HG03378 (cell line): ENCODE results near the gene LARP1.
"Not testable (repeated sequence)": the region's sequence is repeated elsewhere in the genome, so short reads cannot be mapped to it uniquely, and the experiment has no call there.

ENCODE experiments used
- ATAC-seq: cut with Tn5 transposase; IDR thresholded peaks from one replicate; pipeline ENCODE4 v1.9.1; 2021; ENCODE audit warnings: mild to moderate bottlenecking, moderate library complexity; ENCODE audit not compliant: unreplicated experiment

The LARP1 gene

DNA sequence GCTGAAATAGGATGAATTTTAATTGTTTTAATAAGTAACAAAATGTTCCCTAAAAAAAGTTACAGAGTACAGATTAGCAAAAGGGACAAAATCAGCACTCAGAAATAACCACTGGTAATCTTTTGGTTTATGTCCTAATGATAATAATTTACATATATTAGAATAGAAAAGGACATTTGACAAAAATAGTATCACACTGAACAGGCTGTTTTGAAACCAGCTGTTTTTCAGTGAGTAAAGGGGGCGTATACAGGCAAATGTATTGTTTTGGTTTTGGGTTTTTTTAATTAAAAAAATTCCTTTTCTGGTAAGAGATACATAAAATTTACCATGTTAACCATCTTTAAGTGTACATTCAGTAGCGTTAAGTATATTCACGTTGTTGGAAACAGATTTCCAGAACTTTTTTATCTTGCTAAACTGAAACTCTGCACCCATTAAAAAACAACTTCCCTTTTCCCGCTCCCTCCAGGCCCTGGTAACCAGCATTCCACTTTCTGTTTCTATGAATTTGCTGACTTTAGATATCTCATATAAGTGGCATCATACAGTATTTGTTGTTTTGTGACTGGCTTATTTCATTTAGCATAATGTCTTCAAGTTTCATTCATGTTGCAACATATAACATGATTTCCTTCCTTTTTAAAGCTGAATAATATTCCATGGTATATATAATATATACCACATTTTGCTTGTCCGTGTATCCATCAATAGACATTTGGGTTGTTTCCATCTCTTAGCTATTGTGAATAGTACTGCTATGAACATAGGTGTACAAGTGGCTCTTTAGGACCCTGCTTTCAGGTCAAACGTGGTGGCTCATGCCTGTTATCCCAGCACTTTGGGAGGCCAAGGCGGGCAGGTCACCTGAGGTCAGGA, 20.6 kb upstream of the LARP1 start:
- ATAC-seq = no peak

DNA sequence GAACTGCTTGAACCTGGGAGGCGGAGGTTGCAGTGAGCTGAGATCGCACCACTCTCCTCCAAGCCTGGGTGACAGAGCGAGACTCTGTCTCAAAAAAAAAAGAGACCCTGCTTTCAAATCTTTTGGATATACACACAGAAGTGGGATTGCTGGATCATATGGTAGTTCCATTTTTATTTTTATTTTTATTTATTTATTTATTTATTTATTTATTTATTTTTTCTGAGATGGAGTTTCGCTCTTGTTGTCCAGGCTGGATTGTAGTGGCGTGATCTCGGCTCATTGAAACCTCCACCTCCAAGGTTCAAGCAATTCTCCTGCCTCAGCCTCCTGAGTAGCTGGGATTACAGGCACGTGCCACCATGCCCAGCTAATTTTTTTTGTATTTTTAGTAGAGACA, 19.8 kb upstream of the LARP1 start:
- ATAC-seq = not testable (repeated sequence)

DNA sequence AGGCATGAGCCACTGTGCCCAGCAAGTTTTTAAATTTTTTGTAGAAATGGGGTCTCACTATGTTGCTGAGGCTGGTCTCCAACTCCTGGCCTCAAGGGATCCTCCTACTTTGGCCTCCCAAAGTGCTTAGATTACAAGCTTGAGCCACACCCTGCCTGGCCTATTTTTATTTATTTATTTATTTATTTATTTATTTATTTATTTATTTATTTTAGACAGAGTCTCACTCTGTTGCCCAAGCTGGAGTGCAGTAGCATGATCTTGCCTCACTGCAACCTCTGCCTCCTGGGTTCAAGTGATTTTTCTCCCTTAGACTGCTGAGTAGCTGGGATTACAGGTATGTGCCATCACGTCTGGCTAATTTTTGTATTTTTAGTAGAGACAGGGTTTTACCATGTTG, 18.8 kb upstream of the LARP1 start:
- ATAC-seq = not testable (repeated sequence)

DNA sequence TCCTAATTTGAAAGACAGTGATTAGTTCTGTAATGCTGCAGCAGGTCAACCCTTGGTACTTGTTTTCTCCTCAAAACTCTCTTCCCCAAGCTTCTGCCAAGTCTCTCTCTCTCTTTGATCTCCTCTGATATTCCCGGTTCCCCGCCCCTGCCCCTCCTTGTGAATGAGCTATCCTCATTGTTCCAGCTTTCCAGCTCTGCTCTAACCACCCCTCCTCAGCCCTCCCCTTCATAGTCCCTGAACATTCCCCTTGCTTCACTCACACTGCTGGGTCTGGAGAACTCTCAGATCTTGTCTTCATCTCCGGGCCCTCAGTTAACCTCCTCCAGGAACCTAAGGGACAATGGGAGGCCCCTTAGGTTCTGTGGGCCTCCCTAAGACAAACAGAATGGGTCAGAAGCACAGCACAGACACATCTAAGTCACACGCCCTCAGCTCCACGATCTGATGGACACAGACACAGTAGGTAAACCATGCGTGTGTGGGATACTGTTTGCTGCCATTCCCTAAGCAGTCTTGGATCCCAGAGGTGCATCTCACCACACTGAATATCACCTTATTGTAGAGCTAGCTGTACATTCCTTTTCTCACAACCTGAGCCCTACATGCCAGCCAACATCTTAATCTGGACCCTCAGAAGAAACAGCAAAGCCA, 17.4 kb upstream of the LARP1 start:
- ATAC-seq = no peak

DNA sequence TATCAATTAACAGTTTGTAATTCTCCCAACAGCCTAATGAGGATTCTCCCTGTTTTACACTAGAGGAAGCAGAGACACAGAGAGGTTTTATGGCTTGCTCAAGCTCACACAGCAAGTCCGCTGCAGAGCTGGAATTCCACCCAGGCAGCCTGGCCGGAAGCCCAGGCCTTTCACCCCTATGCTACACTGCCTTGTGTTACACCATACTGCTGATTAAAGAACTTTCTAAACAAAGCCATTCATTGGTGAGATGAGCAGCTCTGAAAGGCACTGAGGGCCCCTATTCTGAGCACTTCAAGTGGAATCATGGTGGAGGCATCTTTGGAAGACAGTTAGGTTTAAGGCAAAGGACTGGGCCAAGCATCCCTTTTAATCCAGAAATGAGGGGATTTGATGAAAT, 14.7 kb upstream of the LARP1 start:
- ATAC-seq = no peak

DNA sequence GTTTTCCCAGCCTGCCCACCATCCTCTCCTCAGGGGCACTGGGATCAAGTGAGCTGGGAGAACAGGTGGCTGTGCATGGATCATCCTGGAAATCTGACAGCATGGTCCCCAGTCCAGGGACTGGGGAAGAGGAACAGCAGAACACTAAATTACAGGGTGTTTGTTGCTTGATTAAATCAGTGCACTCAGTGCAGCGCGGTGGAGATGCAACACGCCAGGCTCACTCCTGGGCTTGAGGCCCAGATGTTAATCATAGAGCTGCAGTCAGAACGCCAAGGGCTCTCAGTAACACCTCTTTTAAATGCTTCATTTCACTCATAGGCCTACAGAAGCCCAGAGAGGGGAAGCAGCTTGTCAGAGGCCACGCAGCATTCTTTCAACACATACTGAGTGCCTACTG, 14.2 kb upstream of the LARP1 start:
- no peak for ATAC-seq

DNA sequence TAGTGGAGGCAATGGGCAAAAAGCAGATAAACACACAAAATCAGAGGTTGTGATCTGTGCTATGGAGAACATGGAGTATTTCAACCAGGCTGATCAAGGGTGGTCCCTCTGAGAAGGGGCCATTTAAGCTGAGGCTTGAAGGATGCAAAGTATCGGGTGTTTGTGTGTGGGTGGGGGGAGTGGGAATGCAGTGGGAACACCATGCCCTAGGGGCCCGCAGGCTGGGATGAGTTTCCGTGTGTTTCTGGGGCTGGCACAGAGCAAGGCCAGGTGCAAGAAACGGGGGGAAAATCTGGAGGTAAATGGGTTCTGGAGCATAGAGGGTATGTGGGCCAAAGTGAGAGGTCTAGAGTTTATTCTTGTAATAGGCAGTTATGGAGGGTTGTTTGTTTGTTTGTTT, 13.8 kb upstream of the LARP1 start:
- ATAC-seq = no peak

DNA sequence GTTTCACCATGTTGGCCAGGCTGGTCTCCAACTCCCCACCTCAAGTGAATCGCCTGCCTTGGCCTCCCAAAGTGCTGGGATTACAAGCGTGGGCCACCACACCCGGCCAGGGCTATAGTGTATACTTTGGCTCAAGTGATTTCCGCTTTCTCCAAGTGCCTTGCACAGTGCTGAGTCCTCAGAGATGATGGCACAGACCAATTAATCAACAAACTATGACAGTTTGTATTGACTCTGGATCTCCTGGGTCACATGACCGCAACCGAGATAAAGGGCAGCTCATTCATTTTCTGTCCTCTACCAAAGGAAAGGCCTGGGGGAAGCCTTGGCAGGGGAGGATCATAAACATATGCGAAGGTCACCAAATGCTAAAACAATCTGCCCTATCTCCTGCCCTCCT, 11.4 kb upstream of the LARP1 start:
- ATAC-seq = no peak

DNA sequence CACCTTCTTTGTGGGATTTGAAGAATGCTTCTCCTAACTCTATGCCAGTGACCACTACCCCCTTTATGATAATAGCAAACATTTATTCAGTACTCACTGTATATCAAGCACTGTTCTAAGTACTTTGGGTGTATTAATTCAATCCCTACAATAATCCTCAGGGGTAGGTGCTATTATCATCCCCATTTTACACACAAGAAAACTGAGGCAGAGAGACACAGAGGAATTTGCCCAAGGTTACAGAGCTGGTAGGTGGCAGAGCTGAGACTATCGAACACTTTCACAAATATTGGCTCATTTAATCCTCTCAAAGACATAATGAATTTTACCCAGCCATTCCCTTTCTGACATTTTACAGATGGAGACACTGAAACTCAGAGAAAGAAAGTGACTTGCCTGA, 9.8 kb upstream of the LARP1 start:
- no peak for ATAC-seq

DNA sequence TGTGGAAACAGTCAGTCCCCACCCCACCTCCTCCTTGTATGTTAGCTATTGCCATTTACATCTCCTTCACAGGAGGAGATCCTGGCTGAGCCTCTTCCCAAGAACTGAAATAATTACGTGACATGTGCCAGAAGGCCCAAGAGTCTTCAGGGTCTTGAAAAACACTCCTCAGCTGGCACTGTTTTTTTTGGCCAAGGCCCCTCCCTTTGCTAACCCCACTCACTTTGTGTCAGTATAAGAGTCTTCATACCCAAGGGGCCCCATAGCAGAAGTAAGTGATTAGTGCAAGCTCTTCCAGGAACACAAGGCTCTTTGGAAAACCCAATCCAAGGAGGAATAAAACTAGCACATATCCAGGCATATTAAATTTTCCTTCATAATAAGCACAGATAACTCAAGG, 5.7 kb upstream of the LARP1 start:
- ATAC-seq = no peak

DNA sequence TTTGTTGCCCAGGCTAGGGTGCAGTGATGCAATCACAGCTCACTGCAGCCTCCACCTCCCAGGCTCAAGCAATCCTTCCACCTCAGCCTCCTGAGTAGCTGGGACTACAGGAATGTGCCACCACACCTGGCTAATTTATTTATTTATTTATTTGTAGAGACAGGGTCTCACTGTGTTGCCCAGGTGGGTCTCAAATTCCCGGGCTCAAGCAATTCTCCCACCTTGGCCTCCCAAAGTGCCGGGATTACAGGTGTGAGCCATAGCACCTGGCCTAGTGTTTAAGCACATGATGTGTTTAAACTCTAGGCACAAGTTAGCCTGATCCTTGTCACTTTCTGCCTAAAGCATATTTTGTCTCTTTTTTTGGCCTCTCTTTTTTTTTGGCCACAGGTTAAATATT, 4.5 kb upstream of the LARP1 start:
- ATAC-seq = not testable (repeated sequence)

DNA sequence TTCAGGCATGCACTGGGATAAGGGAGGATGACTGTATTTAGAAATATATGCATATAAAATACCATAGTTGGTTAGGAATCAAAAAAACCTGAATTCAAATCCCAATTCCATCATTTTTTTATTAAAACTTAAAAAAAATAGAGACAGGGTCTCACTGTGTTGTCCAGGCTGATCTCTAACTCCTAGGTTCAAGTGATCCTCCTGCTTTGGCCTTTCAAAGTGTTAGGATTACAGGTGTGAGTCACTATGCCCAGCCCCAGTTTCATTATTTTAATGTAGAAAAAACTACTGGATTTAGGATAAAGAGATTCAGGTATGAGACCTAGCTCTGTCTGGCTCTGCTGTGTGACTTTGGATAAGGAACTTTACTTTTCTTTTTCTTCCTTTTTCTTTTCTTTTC, 3.3 kb upstream of the LARP1 start:
- no peak for ATAC-seq

DNA sequence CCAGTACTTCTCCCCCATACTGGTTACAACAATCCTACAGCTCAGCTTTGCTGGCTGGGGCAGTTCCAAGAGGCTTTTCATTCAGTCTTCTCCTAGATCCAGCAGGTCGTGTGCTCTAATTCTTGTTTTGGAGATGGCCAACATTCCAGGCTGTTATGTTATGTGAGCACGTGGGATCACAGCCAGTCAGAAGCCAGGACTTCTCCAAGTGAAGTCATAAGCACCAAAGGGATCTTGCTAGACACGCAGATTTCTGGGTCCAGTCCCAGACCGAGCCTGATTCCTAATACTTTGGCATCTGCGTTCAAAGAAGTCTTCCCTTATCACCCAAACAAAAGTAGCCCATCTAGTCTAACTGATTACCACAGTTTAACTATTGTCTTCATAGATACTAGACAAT, 1.4 kb upstream of the LARP1 start:
- no peak for ATAC-seq

DNA sequence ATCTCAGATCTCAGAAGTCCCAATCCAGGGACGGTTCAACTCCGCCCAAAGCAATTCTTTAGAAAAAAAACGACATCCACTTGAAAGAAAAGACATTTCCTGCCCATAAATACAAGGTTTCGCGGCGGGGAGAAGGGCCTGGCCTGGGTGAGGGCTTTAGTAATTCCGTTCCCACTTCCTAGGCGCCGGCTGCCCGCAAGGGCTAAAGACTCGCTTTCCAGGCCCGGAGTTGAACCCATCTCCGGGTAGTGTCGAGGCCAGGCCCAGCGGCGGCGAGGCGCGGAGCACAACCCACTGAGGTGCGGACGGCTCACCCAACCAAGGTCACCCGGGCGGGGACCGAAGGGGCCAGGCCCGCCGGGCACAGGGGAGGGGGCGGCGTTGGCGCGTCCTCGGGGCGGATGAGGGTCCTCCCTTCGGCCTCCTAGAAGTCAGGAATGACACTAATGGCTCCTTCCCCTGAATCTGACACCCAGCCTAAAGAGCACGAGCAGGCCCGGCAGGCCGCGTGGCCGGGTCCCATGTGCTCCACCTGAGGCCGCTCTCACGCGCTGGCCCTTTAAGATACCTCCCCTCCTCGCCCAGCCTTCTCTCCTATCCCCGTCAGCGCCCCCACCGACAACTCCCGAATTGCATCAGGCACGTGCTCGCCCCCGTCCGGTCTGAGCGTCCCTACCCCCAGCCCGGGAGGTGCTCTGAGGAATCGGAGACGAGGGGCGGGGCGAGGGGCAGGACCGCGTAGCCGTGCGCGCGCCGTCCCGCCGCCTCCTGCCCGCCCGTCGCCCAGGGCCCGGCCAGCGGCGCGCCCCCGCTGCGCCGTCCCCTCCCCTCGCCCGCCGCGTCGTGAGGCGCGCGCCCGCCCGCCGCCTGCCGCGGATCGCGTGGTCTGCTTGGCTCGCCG, 467 bp upstream of the LARP1 start:
- peak; percentile 88 for ATAC-seq

DNA sequence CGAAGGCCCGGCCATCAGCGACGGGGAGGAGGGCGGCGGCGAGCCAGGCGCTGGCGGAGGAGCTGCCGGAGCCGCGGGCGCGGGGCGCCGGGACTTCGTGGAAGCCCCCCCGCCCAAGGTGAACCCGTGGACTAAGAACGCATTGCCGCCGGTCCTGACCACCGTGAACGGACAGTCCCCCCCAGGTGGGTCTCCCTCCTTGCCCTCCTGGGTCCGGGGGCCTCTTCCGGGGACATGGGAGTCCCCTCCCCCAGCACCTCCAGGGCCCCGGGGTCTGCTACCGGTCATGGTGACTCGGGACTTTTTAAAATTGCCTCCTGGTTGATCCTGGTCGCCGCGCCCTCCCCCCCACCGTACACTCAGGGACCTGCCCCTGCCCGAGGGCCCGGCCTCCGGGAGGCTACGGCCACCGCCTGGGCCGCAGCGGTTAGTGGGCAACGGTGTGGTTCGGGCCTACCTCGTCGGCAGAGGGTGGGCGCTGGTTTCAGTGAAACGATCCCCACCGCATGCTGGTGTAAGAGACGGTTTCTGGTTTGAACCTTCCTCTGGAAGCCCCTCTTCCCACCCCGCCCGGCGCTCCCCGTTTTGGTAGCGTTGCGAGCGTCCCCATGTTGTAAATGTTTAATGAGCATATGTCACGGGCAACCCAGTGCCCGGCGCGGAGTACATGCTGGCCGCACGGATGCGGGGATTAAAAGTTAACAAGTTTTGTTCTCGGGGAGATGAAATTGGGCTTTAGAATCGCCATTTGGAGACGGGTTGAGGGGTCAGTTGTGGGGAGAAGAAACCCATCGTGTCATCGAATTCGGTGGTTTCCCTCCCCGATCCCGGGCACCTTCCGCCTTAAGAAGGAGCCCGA, 1.1 kb downstream of the LARP1 start:
- ATAC-seq = no peak

DNA sequence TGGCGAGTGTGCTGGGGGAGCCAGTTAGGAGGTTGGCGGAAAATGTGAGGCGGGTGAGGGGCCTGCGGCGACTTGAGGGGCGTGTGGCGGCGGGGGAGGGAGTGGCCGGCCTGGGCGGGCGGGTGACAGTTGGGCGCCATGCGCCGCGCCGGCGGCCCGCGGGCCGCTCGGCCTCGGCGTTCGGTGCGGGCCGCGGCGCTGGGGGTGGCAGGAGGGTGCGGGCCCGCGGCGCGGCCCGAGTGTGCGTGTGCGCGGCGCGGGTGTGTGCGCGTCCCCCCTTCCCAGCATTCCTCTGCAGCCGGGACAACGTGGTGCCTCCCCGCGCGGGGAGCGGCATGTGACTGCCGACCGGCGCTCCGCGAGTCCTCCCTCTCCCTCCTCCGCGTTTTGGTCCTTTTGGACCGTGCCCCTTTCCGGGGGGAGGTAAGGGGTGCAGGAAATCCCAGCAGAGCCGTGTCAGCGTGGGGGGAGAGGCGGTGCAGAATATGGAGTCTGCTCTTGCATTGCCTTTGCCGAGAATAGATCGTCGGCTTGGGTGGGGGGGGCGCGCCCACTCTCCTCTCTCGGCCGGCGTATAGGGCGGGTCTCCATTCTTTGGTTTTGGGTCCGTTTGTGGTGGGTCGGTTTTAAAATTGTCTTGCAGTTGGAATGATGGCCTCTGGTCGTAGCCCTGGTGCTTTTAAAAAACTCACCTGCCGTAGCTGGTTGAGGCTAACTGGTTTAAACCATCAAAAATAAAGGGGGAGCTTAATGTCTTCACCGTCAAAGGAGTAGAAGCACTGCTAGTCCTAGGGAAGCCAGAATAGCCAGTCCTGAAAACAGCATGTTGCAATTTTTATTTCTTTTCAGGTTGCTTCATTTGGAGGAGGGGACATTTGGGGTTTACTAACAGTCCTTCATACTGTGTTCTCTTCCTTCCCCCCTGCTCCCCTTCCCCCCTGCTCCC, 2.0 kb downstream of the LARP1 start:
- no peak for ATAC-seq

DNA sequence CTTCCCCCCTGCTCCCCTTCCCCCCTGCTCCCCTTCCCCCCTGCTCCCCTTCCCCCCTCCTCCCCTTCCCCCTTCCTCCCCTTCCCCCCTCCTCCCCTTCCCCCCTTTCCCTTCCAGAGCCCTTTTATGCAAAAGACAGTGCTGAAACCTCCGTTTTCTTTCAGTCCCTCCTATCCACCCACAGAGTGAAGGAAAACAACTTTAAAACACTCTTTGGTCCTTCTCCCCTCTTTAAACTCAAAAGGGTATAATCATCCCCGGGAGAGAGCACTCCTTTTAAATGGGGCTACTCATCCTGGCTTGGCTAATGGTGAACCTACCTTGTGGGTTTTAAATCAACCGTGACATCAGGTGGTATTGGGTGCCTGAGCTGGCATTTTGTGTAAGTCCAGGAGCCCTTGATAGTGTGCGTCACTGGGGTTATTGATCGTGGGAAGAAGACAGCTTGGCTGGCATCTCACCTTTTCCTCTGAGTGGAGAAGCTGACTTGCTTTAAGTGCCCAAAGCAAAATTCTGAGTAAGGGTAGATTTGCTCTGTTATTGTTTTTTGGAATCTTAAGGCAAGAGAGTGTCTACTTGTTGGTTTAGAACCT, 2.7 kb downstream of the LARP1 start:
- ATAC-seq = no peak

DNA sequence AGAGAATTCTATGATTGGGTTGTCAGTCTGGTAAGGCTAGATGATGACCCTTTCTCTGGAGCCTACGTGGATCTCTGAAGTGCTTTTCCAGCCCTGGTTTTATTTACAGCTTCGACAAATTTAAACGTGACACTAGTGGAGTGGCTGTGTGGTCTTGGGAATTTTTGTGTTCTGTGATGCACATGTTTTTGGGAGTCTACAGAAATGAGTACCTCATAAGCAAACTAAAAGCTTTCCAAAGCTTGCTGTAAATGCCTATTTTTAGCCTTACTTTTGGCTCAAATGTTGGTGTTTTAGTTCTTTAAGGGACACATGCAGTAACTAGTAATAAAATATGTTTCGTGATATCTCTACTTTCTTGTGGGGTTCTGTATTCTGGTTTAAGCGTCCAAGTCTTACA, 3.3 kb downstream of the LARP1 start:
- no peak for ATAC-seq

DNA sequence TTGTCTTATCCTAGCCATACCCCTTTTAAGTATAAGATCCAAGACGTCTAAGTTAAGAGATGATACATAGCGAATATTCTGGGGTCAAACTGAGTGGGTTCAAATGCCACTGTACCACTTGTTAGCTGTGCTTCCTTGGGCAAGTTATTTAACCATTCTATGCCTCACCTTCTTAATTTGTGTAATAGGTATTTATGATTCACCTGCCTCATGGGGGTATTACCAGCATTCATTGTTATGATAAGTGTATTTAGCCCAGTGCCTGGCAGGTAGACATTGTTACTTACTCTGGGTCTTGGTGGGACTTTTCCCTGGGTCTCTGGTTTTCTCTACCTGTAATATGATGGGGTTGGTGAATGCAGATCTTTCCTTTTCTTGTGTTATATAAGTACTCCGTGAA, 3.8 kb downstream of the LARP1 start:
- no peak for ATAC-seq
